Neural progenitor cell (in vitro differentiated cells): ENCODE measurements around the gene CNOT6L.

Source experiments
- EZH2 ChIP-seq: fragments of 200-600 bp; sonication (generic); IDR thresholded peaks from 2 replicates; pipeline ENCODE4 v1.6.1; 2017; ENCODE audit warnings: antibody characterized with exemption, mild to moderate bottlenecking, moderate library complexity
- EZH2phosphoT487 ChIP-seq: fragments of 200-600 bp; sonication (generic); IDR thresholded peaks from 2 replicates; pipeline ENCODE4 v1.6.1; 2017; ENCODE audit warnings: antibody characterized with exemption
- TF ChIP-seq, protein P1 (sequence below): fragments of 200-600 bp; sonication (generic); IDR thresholded peaks from 2 replicates; pipeline ENCODE4 v1.5.1; 2017; ENCODE audit warnings: antibody characterized with exemption, mild to moderate bottlenecking

DNA sequence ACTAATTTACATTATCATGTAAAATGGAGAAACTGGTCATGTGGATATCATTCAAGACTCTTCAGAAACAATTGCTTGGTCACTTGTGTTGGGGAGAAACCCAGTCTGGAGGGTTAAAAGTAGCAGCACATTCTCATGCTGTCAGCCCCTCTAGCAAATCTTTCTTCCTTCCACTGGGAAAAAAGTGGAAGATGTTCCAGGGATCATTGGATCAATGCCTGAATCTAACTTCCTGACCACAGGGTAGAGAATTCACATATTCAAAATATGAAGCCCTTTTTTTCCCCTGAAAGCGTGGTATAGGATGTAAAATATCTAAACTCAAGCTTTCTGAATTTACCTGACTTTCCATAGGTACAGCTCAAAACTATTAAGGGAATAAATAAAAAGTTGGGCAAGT, 115.5 kb downstream of the CNOT6L start:
- TF ChIP-seq, protein P1, sequence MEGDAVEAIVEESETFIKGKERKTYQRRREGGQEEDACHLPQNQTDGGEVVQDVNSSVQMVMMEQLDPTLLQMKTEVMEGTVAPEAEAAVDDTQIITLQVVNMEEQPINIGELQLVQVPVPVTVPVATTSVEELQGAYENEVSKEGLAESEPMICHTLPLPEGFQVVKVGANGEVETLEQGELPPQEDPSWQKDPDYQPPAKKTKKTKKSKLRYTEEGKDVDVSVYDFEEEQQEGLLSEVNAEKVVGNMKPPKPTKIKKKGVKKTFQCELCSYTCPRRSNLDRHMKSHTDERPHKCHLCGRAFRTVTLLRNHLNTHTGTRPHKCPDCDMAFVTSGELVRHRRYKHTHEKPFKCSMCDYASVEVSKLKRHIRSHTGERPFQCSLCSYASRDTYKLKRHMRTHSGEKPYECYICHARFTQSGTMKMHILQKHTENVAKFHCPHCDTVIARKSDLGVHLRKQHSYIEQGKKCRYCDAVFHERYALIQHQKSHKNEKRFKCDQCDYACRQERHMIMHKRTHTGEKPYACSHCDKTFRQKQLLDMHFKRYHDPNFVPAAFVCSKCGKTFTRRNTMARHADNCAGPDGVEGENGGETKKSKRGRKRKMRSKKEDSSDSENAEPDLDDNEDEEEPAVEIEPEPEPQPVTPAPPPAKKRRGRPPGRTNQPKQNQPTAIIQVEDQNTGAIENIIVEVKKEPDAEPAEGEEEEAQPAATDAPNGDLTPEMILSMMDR: no peak
- TF ChIP-seq EZH2: no peak
- TF ChIP-seq EZH2phosphoT487: no peak
